ENCODE data around the gene ETV6. TPM values are rescaled to one million over a fixed set of nuclear protein-coding genes. Genes with fewer than 3 reads are reported as not detected.

The ETV6 gene
- total and polyA plus RNA-seq, 2 of the 8 experiments (the other 6 are each of a cell fraction or from before 2014, with no cell fraction given) = 5.5 to 23.9 TPM

GRCh38 chr12:11755302-11755930 is 105.9 kb downstream of the ETV6 start:
- no peak overlapping the region for H2BK12ac ChIP-seq (ENCODE audit: low read depth, low read length)
- H4K91ac ChIP-seq (replicated peaks; ENCODE audit: insufficient read length, low read length) = no peak overlapping the region
- 0 out of 8 replicates have a peak, but pooled peaks cover 0 to 3% (median 0%) of the 10 kb centered on the region in 4 experiments for H3K36me3 ChIP-seq (ENCODE audit: control insufficient read depth in 2 of 4, insufficient read depth in 4 of 4, low read length in 3 of 4)
- H3K79me2 ChIP-seq (ENCODE audit: control insufficient read depth in 1 of 2, insufficient read depth in 2 of 2, low read length in 2 of 2) = no peaks in the 10 kb centered on the region
- H3K23me2 ChIP-seq (ENCODE audit: low read depth, low read length) = no peaks in the 10 kb centered on the region
- H2BK15ac ChIP-seq (ENCODE audit: low read length) = no peak overlapping the region
- H2AK5ac ChIP-seq (ENCODE audit: low read depth, low read length) = no peak overlapping the region
- no peak overlapping the region for H2BK20ac ChIP-seq (ENCODE audit: low read length)
- no peak overlapping the region for H2BK120ac ChIP-seq (replicated peaks; ENCODE audit: low read depth, low read length)
- no peak overlapping the region for H4K5ac ChIP-seq (ENCODE audit: insufficient read length, low read depth, low read length)
- DNase-seq (ENCODE audit: low read depth in 1 of 2, low spot score in 2 of 2) (no peak), FAIRE-seq (no peak)
- no peak overlapping the region for H3K9ac ChIP-seq (replicated peaks in 1 of 4; ENCODE audit: extremely low read depth in 1 of 4, low read depth in 3 of 4, low read length in 3 of 4)
- no peak overlapping the region for H3K14ac ChIP-seq (ENCODE audit: insufficient read length)
- H3K79me1 ChIP-seq (ENCODE audit: low read depth, low read length) = peaks cover 5% of the 10 kb centered on the region; the same call in 1 of the 2 replicates
- H3K27ac ChIP-seq (ENCODE audit: low read depth, low read length) = no peak overlapping the region
- H3K9me3 ChIP-seq (ENCODE audit: insufficient read depth in 2 of 2, low read depth in 1 of 2, low read length in 1 of 2) = no peaks in the 10 kb centered on the region
- H3K56ac ChIP-seq (replicated peaks; ENCODE audit: insufficient read length, low read depth, low read length) = no peak overlapping the region
- H4K20me1 ChIP-seq (replicated peaks in 1 of 2; ENCODE audit: control insufficient read depth in 1 of 2, insufficient read depth in 2 of 2, low read length in 2 of 2) = no peaks in the 10 kb centered on the region
- H3K4me1 ChIP-seq (replicated peaks in 1 of 4; ENCODE audit: control insufficient read depth in 3 of 4, insufficient read depth in 4 of 4, low read length in 3 of 4) = peaks cover 7 to 19% (median 14%) of the 10 kb centered on the region in 4 experiments
- H3K4me2 ChIP-seq (ENCODE audit: insufficient read depth in 1 of 2, low read depth in 2 of 2, low read length in 2 of 2) = no peak overlapping the region; a peak in 1 of 4 replicates
- CTCF ChIA-PET (ENCODE audit: partially characterized antibody) = interaction anchor here (0.8 to 1.2 kb wide), 3 partner anchors 141 to 209 kb away, joined by 3 to 6 read pairs (median 3); no protein-coding TSS in a partner anchor
- H2BK5ac ChIP-seq (ENCODE audit: low read depth, low read length) = no peak overlapping the region
- no peak overlapping the region for H3K4ac ChIP-seq (replicated peaks; ENCODE audit: insufficient read length, low read depth, low read length)
- POLR2A ChIA-PET (ENCODE audit: partially characterized antibody) = interaction anchor here (0.7 kb wide), 1 partner anchor 21 kb away, joined by 3 read pairs; no protein-coding TSS in a partner anchor
- no peak overlapping the region for H2AFZ ChIP-seq (ENCODE audit: low read length)
- no peaks in the 10 kb centered on the region for H3K27me3 ChIP-seq (replicated peaks in 1 of 4; ENCODE audit: control insufficient read depth in 3 of 4, extremely low read depth in 1 of 4, insufficient read depth in 3 of 4, low read length in 3 of 4)
- 78% methylated on average over 5 of the region's 5 CpGs; no CpG with 5 or more reads in 1 of the 2 experiments for WGBS, 2 experiments (ENCODE audit: extremely low coverage in 1 of 2, insufficient coverage in 1 of 2, insufficient read length in 1 of 2, insufficient replicate concordance in 2 of 2, low coverage in 1 of 2, low lambda C conversion rate in 2 of 2, missing lambda C conversion rate in 1 of 2)
- no peak overlapping the region for H3K23ac ChIP-seq (ENCODE audit: insufficient read length)
- H4K8ac ChIP-seq (ENCODE audit: extremely low read depth, insufficient read depth, low read length) = no peak overlapping the region
- H3K18ac ChIP-seq (ENCODE audit: extremely low read depth, low read length) = no peak overlapping the region
- H3K4me3 ChIP-seq (ENCODE audit: extremely low read depth in 1 of 4, insufficient read depth in 2 of 4, low read depth in 3 of 4, low read length in 4 of 4) = no peak overlapping the region
- TF ChIP-seq CTCF (IDR thresholded peaks at IDR 0.05; ENCODE audit: control extremely low read depth in 1 of 3, insufficient read depth in 1 of 3, low read depth in 1 of 3, low read length in 3 of 3) = no peak
- no peak for TF ChIP-seq CBX8 (IDR thresholded peaks at IDR 0.05; ENCODE audit: borderline replicate concordance, low read depth, low read length)
- TF ChIP-seq CHD1 (IDR thresholded peaks at IDR 0.05; ENCODE audit: low read depth, low read length) = no peak
- TF ChIP-seq TEAD4 (IDR thresholded peaks at IDR 0.05; ENCODE audit: low read depth, low read length) = no peak
- no peak for TF ChIP-seq SIRT6 (IDR thresholded peaks at IDR 0.05; ENCODE audit: low read length)
- TF ChIP-seq SUZ12 (IDR thresholded peaks at IDR 0.05; ENCODE audit: low read length) = no peak
- no peak for TF ChIP-seq EZH2 (IDR thresholded peaks at IDR 0.05; ENCODE audit: low read depth, low read length, severe bottlenecking)
- TF ChIP-seq SP4 (IDR thresholded peaks at IDR 0.05; ENCODE audit: low read length) = no peak
- no peak for TF ChIP-seq SAP30 (IDR thresholded peaks at IDR 0.05; ENCODE audit: insufficient read depth, insufficient replicate concordance, low read length)
- no peak for TF ChIP-seq EP300 (IDR thresholded peaks at IDR 0.05; ENCODE audit: borderline replicate concordance in 1 of 2, low read depth in 2 of 2, low read length in 2 of 2)

All from H1 (cell line).